Brain microvascular endothelial cell (primary cell): ENCODE results near the gene EEIG1.
A peak's percentile ranks its signal among the peaks of the same experiment; 100 is the strongest.

Source experiments
- DNase-seq: peaks from one replicate; pipeline ENCODE4 v3.0.0-alpha.2; 2020
- H3K27ac ChIP-seq: fragments of 250-450 bp; sonication (Bioruptor Pico); 2 replicates; pipeline ENCODE4 v1.5.1; 2020; ENCODE audit warnings: mild to moderate bottlenecking, moderate library complexity
- H3K27me3 ChIP-seq: fragments of 250-450 bp; sonication (Bioruptor Pico); replicated peaks from 2 replicates; pipeline ENCODE4 v1.5.1; 2020; ENCODE audit warnings: mild to moderate bottlenecking
- H3K36me3 ChIP-seq: fragments of 250-450 bp; sonication (Bioruptor Pico); replicated peaks from 2 replicates; pipeline ENCODE4 v1.5.1; 2020; ENCODE audit warnings: mild to moderate bottlenecking
- H3K4me3 ChIP-seq: 2 replicates; pipeline ENCODE4 v1.5.1; 2011; ENCODE audit warnings: low read depth, mild to moderate bottlenecking, control low read depth, low read length, moderate library complexity
- in situ Hi-C: cut with HindIII; loops from 2 replicates; pipeline ENCODE4 v1.10.0; 2017; ENCODE audit warnings: low sequenced_read_pairs, low pct_ligation_motif_present
- TF ChIP-seq, protein P1 (sequence below): IDR thresholded peaks from 2 replicates; pipeline ENCODE4 v1.5.1; 2011; ENCODE audit warnings: low read depth, mild to moderate bottlenecking, moderate library complexity, low read length, control low read depth, inconsistent platforms; ENCODE audit errors: missing control alignments

Gene EEIG1

DNA sequence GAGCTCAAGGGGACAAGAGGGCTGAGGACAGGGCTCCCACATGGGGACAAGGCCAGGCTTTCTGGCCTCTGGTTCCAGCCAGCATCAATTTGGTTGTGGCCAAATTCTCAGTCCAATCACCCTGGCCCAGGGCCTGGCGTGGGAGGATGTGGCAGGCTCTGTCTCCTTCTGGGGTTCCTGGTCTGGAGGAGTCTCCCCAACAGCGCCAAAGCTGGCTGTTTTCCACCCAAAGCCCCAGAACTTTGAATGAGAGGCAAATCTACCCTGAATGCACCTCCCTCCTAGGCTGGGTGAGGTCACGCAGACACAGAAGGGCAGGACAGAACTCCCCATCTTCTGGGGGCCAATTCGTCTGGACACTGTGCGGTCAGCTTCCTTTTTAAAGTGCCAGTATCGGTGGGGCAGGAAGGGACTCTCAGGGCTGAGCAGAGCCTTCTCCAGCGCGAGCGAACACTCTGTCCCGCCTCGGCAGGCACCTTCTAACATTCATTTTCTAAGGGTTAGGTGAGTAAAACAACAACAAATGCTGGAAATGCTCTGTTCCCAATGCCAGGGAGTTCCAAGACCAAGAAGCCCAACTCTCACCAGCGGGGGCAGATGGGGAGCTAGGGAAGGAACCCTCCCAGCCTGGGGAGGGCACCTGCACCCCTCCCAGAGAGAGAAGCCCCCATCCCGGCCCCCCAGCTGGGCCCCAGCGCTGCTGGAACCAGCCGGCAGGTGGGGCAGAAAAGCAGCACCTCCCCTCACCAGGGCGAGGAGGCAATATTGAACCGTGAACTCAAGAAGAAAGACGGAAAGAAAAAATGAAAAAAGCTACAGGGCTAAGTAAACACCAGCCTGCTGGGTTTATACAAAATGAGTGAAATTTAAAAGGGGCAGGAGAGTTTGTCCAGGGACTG lies 39.5 kb downstream of the EEIG1 start:
- DNase-seq, result no peak
- Histone ChIP-seq H3K4me3 (no peak overlapping the region), H3K36me3 (no peaks in the 10 kb centered on the region), H3K27ac (no peak overlapping the region), H3K27me3 (no peaks in the 10 kb centered on the region)
- in situ Hi-C loops, result no loop called here
- TF ChIP-seq, protein P1, sequence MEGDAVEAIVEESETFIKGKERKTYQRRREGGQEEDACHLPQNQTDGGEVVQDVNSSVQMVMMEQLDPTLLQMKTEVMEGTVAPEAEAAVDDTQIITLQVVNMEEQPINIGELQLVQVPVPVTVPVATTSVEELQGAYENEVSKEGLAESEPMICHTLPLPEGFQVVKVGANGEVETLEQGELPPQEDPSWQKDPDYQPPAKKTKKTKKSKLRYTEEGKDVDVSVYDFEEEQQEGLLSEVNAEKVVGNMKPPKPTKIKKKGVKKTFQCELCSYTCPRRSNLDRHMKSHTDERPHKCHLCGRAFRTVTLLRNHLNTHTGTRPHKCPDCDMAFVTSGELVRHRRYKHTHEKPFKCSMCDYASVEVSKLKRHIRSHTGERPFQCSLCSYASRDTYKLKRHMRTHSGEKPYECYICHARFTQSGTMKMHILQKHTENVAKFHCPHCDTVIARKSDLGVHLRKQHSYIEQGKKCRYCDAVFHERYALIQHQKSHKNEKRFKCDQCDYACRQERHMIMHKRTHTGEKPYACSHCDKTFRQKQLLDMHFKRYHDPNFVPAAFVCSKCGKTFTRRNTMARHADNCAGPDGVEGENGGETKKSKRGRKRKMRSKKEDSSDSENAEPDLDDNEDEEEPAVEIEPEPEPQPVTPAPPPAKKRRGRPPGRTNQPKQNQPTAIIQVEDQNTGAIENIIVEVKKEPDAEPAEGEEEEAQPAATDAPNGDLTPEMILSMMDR, result no peak

DNA sequence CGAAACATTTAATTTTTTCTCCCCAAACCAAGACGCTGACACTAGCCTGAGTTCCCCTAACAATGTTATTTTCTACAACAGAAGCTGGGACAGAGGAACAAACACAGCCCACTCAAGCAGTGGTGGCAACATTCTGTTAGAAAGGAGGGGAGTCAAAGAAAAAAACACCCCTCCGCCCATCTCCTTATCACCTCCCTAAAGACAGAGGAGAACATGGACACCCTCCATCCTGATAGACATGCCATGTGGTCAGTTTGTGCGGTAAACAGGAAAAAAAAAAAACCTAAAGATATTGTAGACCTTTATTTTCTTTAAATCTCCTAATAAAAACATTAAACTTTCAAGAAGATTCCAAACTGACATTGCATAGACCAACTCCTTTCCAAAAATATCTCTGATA lies 40.2 kb downstream of the EEIG1 start:
- H3K36me3 ChIP-seq, result peaks cover 3% of the 10 kb centered on the region
- in situ Hi-C loops, result no loop called here
- H3K27ac ChIP-seq, result no peak overlapping the region
- TF ChIP-seq, protein P1, result no peak
- no peaks in the 10 kb centered on the region for H3K27me3 ChIP-seq
- H3K4me3 ChIP-seq, result no peak overlapping the region
- DNase-seq, result no peak

DNA sequence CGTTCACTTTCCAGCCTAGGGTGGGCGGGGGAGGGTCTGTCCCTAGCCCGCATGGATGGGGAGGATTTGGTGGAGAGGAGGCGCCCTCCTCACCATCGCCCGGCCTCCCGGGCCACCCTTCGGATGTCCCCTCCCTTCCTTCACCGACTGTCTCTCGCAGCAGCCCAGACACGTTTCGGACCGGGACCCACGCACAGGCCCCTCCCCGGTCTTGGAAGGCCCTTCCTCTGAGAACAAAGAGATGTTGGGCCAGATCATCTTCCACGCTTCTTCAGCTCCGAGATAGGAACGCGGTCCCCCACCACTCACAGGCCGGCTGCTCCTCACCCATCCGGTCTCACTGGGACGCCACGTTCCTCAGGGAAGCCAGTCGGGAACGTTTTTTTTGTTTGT lies 42.5 kb downstream of the EEIG1 start:
- Histone ChIP-seq H3K4me3 (peak overlapping the region; percentile 93), H3K36me3 (peaks cover 10% of the 10 kb centered on the region), H3K27ac (no peak overlapping the region), H3K27me3 (no peaks in the 10 kb centered on the region)
- in situ Hi-C loops, result no loop called here
- TF ChIP-seq, protein P1, result no peak
- DNase-seq, result no peak

DNA sequence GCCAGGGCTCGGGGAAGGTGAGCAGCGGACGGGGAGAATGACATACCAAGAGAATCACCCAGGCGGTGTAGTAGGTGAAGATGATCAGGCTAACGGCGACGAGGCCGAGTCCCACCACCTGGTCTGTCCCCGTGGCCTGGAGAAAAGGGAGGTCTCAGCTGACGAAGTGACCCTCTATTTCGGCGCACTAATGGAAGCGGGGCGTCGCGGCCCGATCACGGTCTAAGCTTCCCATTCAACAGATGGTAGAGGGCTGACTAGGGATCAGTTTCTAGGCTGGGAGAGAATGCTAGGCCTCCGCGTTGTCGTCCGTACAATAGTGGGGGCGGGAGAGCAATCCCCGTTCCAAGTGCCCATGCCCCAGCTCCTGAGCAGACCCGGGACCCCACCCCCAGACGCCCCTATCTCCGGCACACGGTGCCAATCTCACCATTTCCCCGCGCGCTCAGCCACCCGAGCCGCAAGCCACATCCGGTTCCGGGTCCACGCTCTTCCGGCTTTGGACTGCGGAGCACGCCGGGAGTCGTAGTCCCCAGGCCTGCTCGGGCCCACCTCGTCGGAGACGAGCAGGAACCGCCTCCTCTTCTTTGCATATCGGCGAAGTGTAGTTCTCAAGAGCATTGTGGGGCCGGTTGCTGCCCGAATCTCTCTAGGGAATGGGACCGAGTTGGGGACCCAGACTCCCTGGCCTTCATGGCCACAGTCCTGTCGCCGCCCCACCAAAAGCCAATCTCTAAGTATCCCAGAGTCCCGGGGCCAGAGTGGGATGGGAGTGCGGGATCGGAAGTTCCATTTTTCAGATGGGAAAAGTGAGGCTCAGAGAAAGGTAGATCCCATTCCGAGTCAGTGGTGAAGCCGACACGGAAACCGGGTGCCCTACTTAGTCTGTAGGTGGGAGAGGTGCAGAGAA lies 43.1 kb downstream of the EEIG1 start, which contains the start of gene DPM2:
Gene DPM2 (minus strand): TSS at position 467 of the 910 bp plus-strand sequence. CDS start 34 bp downstream, at position 433.
- Histone ChIP-seq H3K27ac (peak within 1 kb of the TSS; percentile 75), H3K27me3 (no peaks in the 10 kb centered on the region), H3K4me3 (peak within 1 kb of the TSS; percentile 93), H3K36me3 (peaks cover 10% of the 10 kb centered on the region)
- TF ChIP-seq, protein P1, result no peak
- in situ Hi-C loops, result no loop called here
- peak; percentile 72 for DNase-seq

DNA sequence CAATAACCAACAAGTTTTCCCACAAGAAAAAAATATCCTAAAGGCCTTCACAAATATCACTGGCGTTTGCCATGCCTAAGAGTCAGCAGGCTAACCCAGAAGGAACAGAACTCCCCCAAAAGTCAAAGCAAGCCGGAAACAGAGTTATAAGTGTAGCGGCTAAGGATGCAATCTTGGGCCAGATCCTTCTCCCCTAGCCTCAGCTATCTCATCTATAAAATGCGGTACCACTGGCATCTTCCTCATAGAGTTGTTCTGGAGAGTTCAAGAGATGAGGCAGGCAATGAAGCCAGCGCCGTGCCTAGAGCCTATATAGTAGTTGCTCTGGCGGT lies 43.8 kb downstream of the EEIG1 start:
- TF ChIP-seq, protein P1, result no peak
- H3K36me3 ChIP-seq, result peaks cover 10% of the 10 kb centered on the region
- no peaks in the 10 kb centered on the region for H3K27me3 ChIP-seq
- H3K4me3 ChIP-seq, result peak overlapping the region; percentile 93
- in situ Hi-C loops, result no loop called here
- no peak for DNase-seq
- H3K27ac ChIP-seq, result peak overlapping the region; percentile 75
